NCI-H2196 treated with DMSO at 0.1 percent for 48 hours (cell line): ENCODE data around the gene ACACB.

ENCODE experiments used
- DNase-seq: peaks from one replicate; lab custom pipeline; 2025; ENCODE audit not compliant: unreplicated experiment; lab: John Stamatoyannopoulos, UW

The ACACB gene

DNA sequence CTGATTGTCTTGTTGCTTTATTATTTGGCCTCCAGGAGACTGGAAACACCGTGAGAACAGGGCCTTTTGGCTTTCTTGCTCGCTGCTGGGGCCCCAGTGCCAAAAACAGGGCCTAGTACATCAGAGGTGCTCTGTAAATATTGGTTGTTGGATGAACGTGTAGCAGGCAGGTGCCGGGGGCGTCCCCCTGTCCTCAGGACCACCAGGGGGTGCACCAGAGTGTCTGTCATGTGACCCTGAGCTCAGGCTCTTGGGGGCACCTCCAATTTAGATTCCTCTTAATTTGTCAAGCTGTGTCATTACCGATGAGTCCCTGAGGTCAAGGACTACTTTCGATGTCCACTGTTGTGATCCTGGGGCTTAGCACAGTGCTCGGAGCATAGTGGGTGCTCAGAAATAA lies 87.1 kb downstream of the ACACB start:
- no peak for DNase-seq

DNA sequence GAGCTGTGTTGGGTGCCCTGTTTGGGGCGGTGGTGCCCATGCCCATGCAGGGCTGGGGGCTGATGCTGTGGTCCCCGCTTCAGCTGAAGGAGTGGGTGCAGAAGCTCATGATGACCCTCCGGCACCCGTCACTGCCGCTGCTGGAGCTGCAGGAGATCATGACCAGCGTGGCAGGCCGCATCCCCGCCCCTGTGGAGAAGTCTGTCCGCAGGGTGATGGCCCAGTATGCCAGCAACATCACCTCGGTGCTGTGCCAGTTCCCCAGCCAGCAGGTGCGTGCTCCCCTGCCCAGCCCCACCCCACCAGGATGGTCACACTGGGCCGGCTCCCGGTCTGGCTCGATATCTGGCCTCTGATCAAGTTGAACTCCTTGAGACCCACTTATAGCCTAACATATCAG lies 92.7 kb downstream of the ACACB start:
- no peak for DNase-seq

DNA sequence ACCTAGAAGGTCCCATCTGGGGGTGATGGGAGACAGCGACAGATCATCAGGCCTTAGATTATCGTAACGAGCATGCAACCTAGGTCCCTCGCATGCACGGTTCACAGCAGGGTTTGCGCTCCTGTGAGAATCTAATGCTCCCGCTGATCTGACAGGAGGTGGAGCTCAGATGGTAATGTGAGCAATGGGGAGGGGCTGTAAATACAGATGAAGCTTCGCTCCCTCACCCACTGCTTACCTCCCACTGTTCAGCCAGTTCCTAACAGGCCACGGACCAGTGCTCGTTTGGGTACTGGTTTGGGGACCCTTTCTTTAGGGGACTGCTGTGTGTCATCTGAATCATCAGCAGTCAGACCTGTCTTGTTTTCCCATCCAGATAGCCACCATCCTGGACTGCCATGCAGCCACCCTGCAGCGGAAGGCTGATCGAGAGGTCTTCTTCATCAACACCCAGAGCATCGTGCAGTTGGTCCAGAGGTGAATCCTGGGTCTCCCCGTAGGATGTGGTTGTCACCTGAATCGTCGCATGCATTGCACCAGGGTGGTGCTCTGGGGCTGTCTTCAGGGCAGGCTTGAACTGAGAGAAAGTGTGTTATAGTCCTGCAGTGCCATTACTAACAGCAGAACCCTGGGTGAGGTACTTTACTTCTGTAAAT lies 96.2 kb downstream of the ACACB start:
- no peak for DNase-seq

DNA sequence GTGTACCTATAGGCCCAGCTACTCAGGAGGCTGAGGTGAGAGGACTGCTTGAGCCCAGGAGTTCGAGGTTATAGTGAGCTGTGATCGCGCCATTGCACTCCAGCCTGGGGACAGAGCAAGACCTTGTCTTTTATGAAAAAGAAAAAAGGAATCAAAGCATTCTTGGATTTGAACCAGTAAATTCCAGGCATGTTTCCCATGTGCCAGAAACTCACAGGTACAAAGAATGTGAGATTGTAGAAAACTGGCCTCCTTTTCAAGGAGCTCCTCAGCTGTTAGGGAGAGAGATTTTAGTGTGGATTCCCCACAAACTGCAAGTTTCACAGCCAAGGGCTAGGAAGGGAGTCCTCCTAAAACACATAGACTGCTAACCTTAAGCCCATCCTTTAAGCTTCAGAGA lies 97.7 kb downstream of the ACACB start:
- DNase-seq = no peak

DNA sequence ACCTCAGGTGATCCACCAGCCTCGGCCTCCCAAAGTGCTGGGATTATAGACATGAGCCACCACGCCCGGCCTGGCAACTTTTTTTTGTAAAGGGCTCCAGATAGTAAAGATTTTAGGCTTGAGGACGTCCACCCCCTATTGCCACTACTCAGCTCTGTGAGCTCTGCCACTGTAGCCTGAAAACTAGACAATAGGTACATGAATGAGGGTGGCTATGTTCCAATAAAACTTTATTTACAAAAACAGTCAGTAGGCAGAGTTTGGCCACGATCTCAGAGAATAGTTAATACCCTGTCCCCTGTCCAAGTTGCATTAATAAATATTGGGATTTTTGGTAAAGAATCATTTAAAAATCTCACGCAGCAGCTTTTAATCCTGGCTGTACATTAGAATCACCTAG lies 102.6 kb downstream of the ACACB start:
- DNase-seq = no peak

GRCh38 chr12:109219938-109220337 lies 103.6 kb downstream of the ACACB start:
- no peak for DNase-seq

DNA sequence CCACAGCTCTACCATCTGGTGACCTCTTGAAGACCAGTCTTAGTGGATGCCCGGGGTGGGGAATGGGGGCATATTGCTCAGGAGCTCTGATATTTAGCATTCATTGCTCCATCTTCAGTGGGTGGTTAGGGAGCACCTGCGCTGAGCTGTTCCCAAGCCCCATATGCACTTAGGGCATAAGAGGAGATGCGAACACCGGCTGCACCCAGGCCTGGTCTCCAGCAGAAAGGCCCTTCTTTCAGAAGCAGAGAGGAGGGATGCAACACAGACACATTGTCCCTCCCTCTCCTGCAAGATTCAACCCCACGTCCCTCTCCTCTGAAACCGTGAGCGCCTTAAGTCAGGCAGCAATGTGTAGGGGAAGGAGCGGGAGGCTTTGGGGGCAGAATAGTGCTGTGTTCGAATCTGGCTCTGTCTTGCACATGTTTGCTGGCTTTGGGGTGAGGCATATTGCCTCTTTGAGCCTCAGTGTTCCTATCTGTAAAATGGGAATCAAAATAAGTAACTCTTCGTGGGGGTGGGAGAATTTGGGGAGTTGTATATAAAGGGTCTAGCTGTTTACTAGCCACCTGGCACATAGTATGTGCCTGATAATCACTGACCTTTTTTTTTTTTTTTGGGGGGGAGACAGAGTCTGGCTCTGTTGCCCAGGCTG lies 105.0 kb downstream of the ACACB start:
- no peak for DNase-seq

- no peak for DNase-seq
Measured at GRCh38 chr12:109222062-109222461, 105.7 kb downstream of the ACACB start.

DNA sequence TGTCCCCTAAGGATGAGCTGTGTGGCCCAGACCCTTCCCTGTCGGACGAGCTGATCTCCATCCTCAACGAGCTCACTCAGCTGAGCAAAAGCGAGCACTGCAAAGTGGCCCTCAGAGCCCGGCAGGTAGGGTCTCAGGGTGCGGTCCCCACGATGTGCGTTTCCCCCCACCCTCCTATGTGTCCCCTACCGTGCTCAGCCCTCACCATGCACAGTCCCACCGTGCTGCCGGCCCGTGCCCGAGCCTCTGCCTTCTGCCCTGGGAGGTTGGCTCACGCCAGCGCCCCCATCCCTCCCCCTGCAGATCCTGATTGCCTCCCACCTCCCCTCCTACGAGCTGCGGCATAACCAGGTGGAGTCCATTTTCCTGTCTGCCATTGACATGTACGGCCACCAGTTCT lies 106.1 kb downstream of the ACACB start:
- no peak for DNase-seq

DNA sequence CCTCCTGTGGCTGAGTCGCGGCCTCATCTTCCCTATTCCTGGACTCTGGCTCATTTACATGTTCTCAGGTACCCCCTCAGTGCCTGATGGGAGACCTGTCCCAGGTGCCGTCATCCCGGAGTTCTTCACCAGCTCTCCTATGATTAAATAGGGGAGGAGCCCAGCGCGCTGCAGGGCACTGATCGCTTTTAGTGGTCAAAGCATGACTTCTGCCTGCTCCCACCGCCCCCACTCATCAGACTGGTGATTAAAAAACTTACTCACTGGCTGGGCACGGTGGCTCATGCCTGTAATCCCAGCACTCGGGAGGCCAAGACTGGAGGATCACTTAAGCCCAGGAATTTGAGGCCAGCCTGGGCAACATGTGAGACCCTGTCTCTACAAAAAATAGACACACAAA lies 106.8 kb downstream of the ACACB start:
- no peak for DNase-seq

DNA sequence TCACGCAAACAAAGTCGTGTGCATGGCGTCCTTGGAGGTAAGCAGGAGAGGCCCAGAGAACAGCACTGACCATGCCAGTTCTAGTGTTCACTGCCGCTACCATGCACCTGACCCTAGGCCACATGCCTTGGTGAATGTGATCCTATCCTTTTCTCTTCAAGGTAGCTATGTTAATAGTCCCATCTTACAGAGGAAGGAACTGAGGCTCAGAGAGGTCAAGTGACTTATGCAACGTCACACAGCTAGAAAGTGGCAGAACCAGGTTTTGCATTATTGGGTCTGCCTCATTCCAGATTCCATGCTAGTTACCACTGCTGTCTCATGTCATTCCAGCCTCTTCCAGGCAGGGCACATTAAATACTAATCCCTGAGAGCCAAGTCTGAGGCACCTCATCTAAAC lies 107.5 kb downstream of the ACACB start:
- no peak for DNase-seq

GRCh38 chr12:109228664-109229063 lies 112.3 kb downstream of the ACACB start:
- DNase-seq = no peak

DNA sequence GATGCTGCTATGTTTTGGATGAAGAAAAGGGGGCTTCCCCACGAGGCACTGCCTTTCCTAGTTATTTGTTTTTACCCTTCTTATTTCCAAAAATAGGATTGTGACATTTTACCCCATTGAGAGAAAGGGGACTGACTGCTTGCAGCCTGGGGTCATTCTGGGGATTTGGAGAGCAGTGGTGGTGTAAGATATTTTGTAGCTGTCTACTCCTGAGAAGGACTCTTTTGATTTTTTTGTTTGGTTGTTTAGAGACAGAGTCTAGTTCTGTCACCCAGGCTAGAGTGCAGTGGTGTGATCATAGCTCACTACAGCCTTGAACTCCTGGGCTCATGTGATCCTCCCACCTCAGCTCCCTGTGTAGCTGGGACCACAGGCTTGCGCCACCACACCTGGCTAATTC lies 113.8 kb downstream of the ACACB start:
- DNase-seq = no peak

DNA sequence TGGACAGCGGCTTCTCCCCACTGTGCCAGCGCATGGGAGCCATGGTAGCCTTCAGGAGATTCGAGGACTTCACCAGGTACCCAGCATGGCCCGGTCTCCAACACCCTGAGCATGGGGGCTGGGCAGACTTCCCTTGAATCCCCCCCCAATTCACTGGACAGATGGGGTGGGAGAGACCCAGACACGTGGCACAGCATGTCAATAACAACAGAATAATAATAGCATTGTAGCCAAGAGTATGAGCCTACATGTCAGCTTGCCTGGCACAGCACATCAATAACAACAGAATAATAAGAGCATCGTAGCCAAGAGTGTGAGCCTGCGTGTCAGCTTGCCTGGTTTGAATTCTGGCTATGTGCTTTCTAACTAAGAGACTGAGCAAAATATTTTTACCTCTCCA lies 116.3 kb downstream of the ACACB start:
- no peak for DNase-seq

DNA sequence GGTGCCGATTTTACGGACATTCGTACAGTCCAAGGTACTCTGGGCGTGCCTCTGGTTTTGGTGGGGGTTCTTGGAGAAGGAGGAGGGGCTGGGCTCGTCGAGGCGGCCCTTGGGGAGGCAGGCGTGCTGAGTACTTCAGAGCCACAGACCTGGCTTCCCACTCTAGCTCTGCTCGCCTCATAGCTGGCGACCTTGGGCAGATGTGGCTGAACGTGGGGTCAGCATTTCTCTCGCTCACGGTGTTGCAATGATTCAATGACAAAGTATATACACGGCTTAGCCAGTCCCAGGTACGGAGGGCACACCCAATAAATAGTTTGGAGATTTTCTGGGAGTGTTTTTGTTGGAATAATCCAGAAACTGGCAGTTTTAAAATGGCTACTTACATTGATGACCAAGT lies 117.6 kb downstream of the ACACB start:
- DNase-seq = no peak

GRCh38 chr12:109236257-109236656 lies 119.9 kb downstream of the ACACB start:
- no peak for DNase-seq

GRCh38 chr12:109239179-109239578 lies 122.8 kb downstream of the ACACB start:
- DNase-seq = no peak

DNA sequence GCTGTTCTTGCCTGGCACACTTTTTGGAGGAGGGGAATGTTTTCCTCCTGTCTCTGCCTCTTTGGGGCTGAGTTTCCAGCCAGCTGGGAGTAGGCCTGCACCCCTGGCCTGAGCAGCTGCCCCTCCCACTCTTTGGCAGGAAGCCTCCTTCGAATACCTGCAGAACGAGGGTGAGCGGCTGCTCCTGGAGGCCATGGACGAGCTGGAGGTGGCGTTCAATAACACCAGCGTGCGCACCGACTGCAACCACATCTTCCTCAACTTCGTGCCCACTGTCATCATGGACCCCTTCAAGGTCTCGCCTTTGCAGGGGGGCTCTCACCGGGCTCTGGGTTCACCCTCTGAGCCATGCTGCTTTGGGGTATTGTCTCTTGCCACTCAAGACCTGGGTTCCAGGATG lies 123.3 kb downstream of the ACACB start:
- no peak for DNase-seq

DNA sequence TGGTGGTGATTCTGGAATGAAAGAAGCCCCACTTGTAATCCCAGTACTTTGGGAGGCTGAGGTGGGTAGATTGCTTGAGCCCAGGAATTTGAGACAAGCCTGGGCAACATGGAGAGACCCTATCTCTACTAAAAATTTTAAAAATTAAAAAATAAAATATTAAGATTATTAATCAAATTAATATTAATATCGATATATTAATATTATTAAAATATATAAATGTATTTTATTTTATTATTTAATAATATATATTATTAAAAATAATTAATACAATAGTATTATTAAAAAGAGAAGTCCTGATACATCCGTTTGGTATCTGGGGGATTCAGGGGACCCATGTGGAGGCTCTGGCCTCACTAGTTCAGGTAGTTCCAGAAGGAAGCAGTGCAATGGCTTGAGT lies 124.0 kb downstream of the ACACB start:
- no peak for DNase-seq

GRCh38 chr12:109241936-109242335 lies 125.5 kb downstream of the ACACB start:
- DNase-seq = no peak

GRCh38 chr12:109244073-109244472 lies 127.7 kb downstream of the ACACB start:
- no peak for DNase-seq

- no peak for DNase-seq
Measured at GRCh38 chr12:109246221-109246620, 129.8 kb downstream of the ACACB start.
